HepG2 (cell line): ENCODE data around the gene POLRMT. TPM values are rescaled to one million over a fixed set of nuclear protein-coding genes. Genes with fewer than 3 reads are reported as not detected.

Source experiments
- CCDC6 ChIP-seq: sonication (generic); formaldehyde crosslinking; IDR thresholded peaks from 2 replicates; pipeline ENCODE4 v1.8.1; 2022; ENCODE audit warnings: mild to moderate bottlenecking, missing genetic modification reagents, moderate library complexity
- DMTF1 ChIP-seq: sonication (generic); formaldehyde crosslinking; IDR thresholded peaks from 2 replicates; pipeline ENCODE4 v1.4.0; 2020; ENCODE audit warnings: mild to moderate bottlenecking, missing genetic modification reagents
- FOXC1 ChIP-seq: sonication (generic); formaldehyde crosslinking; IDR thresholded peaks from 2 replicates; pipeline ENCODE4 v1.8.0; 2022; ENCODE audit warnings: mild to moderate bottlenecking, missing genetic modification reagents, borderline replicate concordance
- LBX2 ChIP-seq: sonication (generic); formaldehyde crosslinking; IDR thresholded peaks from 2 replicates; pipeline ENCODE4 v1.5.0; 2020; ENCODE audit warnings: missing genetic modification reagents, mild to moderate bottlenecking, borderline replicate concordance
- MED1 ChIP-seq: sonication (generic); formaldehyde crosslinking; IDR thresholded peaks from 2 replicates; pipeline ENCODE4 v1.4.0; 2020; ENCODE audit warnings: missing genetic modification reagents
- NFE2L2 ChIP-seq: fragments of 150-350 bp; IDR thresholded peaks from 2 replicates; pipeline ENCODE4 v1.6.1; 2014; ENCODE audit warnings: low read length
- SALL1 ChIP-seq: sonication (generic); formaldehyde crosslinking; IDR thresholded peaks from 2 replicates; pipeline ENCODE4 v1.8.0; 2022; ENCODE audit warnings: mild to moderate bottlenecking, missing genetic modification reagents
- SOX5 ChIP-seq: IDR thresholded peaks from 2 replicates; pipeline ENCODE4 v1.6.1; 2016; ENCODE audit warnings: borderline replicate concordance
- ZBTB26 ChIP-seq: IDR thresholded peaks from 2 replicates; pipeline ENCODE4 v1.6.1; 2016; ENCODE audit warnings: missing compliant biosample characterization, missing genetic modification reagents, borderline replicate concordance
- ZFP41 ChIP-seq: sonication (generic); formaldehyde crosslinking; IDR thresholded peaks from 2 replicates; pipeline ENCODE4 v1.4.0; 2020; ENCODE audit warnings: mild to moderate bottlenecking, missing genetic modification reagents, borderline replicate concordance
- ZMYM4 ChIP-seq: sonication (generic); formaldehyde crosslinking; IDR thresholded peaks from 2 replicates; pipeline ENCODE4 v1.8.1; 2023; ENCODE audit warnings: mild to moderate bottlenecking, missing genetic modification reagents
- ZNF274 ChIP-seq: sonication (generic); formaldehyde crosslinking; IDR thresholded peaks from 2 replicates; pipeline ENCODE4 v1.5.1; 2020; ENCODE audit warnings: mild to moderate bottlenecking, missing genetic modification reagents
- ZNF337 ChIP-seq: sonication (generic); formaldehyde crosslinking; IDR thresholded peaks from 2 replicates; pipeline ENCODE4 v1.5.1; 2020; ENCODE audit warnings: missing genetic modification reagents, low read depth, mild to moderate bottlenecking, borderline replicate concordance
- ZNF468 ChIP-seq: sonication (generic); formaldehyde crosslinking; IDR thresholded peaks from 2 replicates; pipeline ENCODE4 v1.8.0; 2022; ENCODE audit warnings: mild to moderate bottlenecking, moderate library complexity, missing genetic modification reagents
- ZNF552 ChIP-seq: sonication (generic); formaldehyde crosslinking; IDR thresholded peaks from 2 replicates; pipeline ENCODE4 v1.9.0; 2022; ENCODE audit warnings: missing genetic modification reagents, mild to moderate bottlenecking, borderline replicate concordance
- ZNF577 ChIP-seq: sonication (generic); formaldehyde crosslinking; IDR thresholded peaks from 2 replicates; pipeline ENCODE4 v1.4.0; 2020; ENCODE audit warnings: mild to moderate bottlenecking, low read depth, missing genetic modification reagents, borderline replicate concordance
- ZNF597 ChIP-seq: sonication (generic); formaldehyde crosslinking; IDR thresholded peaks from 2 replicates; pipeline ENCODE4 v1.5.0; 2020; ENCODE audit warnings: missing genetic modification reagents
- ZNF687 ChIP-seq: sonication (generic); formaldehyde crosslinking; IDR thresholded peaks from 2 replicates; pipeline ENCODE4 v1.5.1; 2020; ENCODE audit warnings: mild to moderate bottlenecking, missing genetic modification reagents, moderate library complexity
- ZNF768 ChIP-seq: sonication (generic); formaldehyde crosslinking; IDR thresholded peaks from 2 replicates; pipeline ENCODE4 v1.4.0; 2020; ENCODE audit warnings: missing genetic modification reagents
- ZSCAN22 ChIP-seq: sonication (generic); formaldehyde crosslinking; IDR thresholded peaks from 2 replicates; pipeline ENCODE4 v1.4.0; 2020; ENCODE audit warnings: mild to moderate bottlenecking, missing genetic modification reagents
- polyA plus RNA-seq, 8 experiments: library from polyadenylated mRNA; depleted of rRNA in 3 of 8; stranded (reverse) in 7 of 8; unstranded in 1 of 8; fragments of >200 nt; fragmentation: Illumina TruSeq in 4 of 8; extraction: Trizol in 4 of 8; gene quantifications; 2 replicates each; pipeline versions ENCODE4 v1.2.1 to v1.2.3, GENCODE V29; 2011 to 2016; ENCODE audit warnings: low read depth in 4 of 8, missing spikeins in 1 of 8, mixed read lengths in 1 of 8; ENCODE audit not compliant: insufficient read depth in 1 of 8
- total RNA-seq, 5 experiments: library from RNA; depleted of rRNA; stranded (reverse); fragments of >200 nt; fragmentation: Illumina TruSeq; extraction: Trizol; gene quantifications; 2 replicates each; pipeline ENCODE4 v1.2.3, GENCODE V29; 2016; ENCODE audit warnings: low read depth in 1 of 5

The POLRMT gene
- total and polyA plus RNA-seq, 2 of the 13 experiments (the other 11 are each of a cell fraction or from before 2014, with no cell fraction given): 78.0 to 101 TPM

- TF ChIP-seq ZBTB26 (CRISPR knock-in tag): peak; percentile 81; the same call in 1 of the 2 replicates
- no peak for TF ChIP-seq ZNF597 (CRISPR knock-in tag)
- TF ChIP-seq SOX5 (CRISPR knock-in tag): peak; percentile 44; the same call in 1 of the 2 replicates
- no peak for TF ChIP-seq NFE2L2
- TF ChIP-seq SALL1: peak; percentile 74
- TF ChIP-seq ZNF274 (CRISPR knock-in tag): 0 out of 2 replicates have a peak, but pooled peaks have one; percentile 45
- peak; percentile 79 for TF ChIP-seq FOXC1 (CRISPR knock-in tag)
- peak; percentile 72 for TF ChIP-seq MED1
- TF ChIP-seq ZNF768: no peak; the same call in 1 of the 2 replicates
- TF ChIP-seq ZNF687 (CRISPR knock-in tag): peak; percentile 93
- no peak for TF ChIP-seq ZNF468 (CRISPR knock-in tag)
- TF ChIP-seq ZFP41 (CRISPR knock-in tag): no peak
- TF ChIP-seq LBX2 (CRISPR knock-in tag): peak; percentile 74; the same call in 1 of the 2 replicates
- TF ChIP-seq ZNF337 (CRISPR knock-in tag): 0 out of 2 replicates have a peak, but pooled peaks have one; percentile 15
- no peak for TF ChIP-seq ZMYM4 (CRISPR knock-in tag)
- no peak for TF ChIP-seq ZNF552
- TF ChIP-seq CCDC6: no peak
- TF ChIP-seq ZSCAN22 (CRISPR knock-in tag): no peak
- no peak for TF ChIP-seq DMTF1
- no peak for TF ChIP-seq ZNF577
Measured at GRCh38 chr19:570937-571565, 62.3 kb downstream of the POLRMT start (continued).
